Ovary (tissue), 3 donors: ENCODE results near the gene NKAIN2.

Source experiments
- CTCF ChIP-seq, 3 donors: fragments of 450-650 bp in 2 of 3; fragments of 200-600 bp in 1 of 3; IDR thresholded peaks; one replicate each; pipeline versions ENCODE4 v1.5.1 to v1.8.0; 2016 to 2022; ENCODE audit warnings: antibody characterized with exemption in 3 of 3, mild to moderate bottlenecking in 1 of 3
- EP300 ChIP-seq: sonication (generic); formaldehyde crosslinking; IDR thresholded peaks from one replicate; pipeline ENCODE4 v1.6.1; 2017; ENCODE audit warnings: antibody characterized with exemption
- POLR2A ChIP-seq: fragments of 450-650 bp; IDR thresholded peaks from one replicate; pipeline ENCODE4 v1.6.1; 2017; ENCODE audit warnings: antibody characterized with exemption, mild to moderate bottlenecking, moderate library complexity
- donor health status: DM: no; HTN: no; CAD: no.

- no peak for TF ChIP-seq CTCF (IDR thresholded peaks at IDR 0.05)
- no peak for TF ChIP-seq EP300
- TF ChIP-seq POLR2A: no peak
These were observed 987.5 kb downstream of the NKAIN2 start for GRCh38 chr6:124791156-124791555.
